IMR-90 (cell line): ENCODE results near the gene POLR1A. TPM values are rescaled to one million over a fixed set of nuclear protein-coding genes. Genes with fewer than 3 reads are reported as not detected.

Experiments
- ATAC-seq: fragments of 200-7000 bp; cut with Tn5 transposase; 2 replicates; pipeline ENCODE4 v1.9.1; 2020; ENCODE audit warnings: low read depth, mild to moderate bottlenecking, moderate library complexity
- BruUV-seq: library from RNA; stranded (reverse); fragments of 400-500 nt; replicated peaks from 2 replicates; lab custom pipeline; 2021; lab: Mats Ljungman, UMichigan
- CTCF ChIA-PET: fragments of 300-600 bp; formaldehyde crosslinking; extraction: SDS; loops from one replicate; lab custom pipeline; 2021; ENCODE audit warnings: antibody characterized with exemption; lab: Yijun Ruan, JAX
- POLR2A ChIA-PET: fragments of 300-600 bp; sonication (Branson Sonifier 250); formaldehyde crosslinking; loops from one replicate; lab custom pipeline; 2022; ENCODE audit warnings: antibody characterized with exemption; ENCODE audit not compliant: unreplicated experiment; lab: Charles Lee
- DNase-seq: peaks from one replicate; pipeline ENCODE4 v3.0.0; 2013
- H2AFZ ChIP-seq: replicated peaks from 2 replicates; pipeline ENCODE3; 2013; ENCODE audit warnings: low read length, mild to moderate bottlenecking; ENCODE audit not compliant: poor library complexity
- H2AK5ac ChIP-seq: 2 replicates; pipeline ENCODE4 v1.6.1; 2013; ENCODE audit warnings: low read depth, low read length, inconsistent platforms
- H2AK9ac ChIP-seq: replicated peaks from 2 replicates; pipeline ENCODE3; 2013; ENCODE audit warnings: mild to moderate bottlenecking, low read depth, low read length, moderate library complexity; ENCODE audit not compliant: poor library complexity
- H2BK120ac ChIP-seq: 2 replicates; pipeline ENCODE4 v1.6.1; 2013; ENCODE audit warnings: low read depth, low read length, inconsistent platforms
- H2BK15ac ChIP-seq: 3 replicates; pipeline ENCODE4 v1.6.1; 2013; ENCODE audit warnings: low read depth, low read length, inconsistent platforms
- H2BK20ac ChIP-seq: 2 replicates; pipeline ENCODE4 v1.6.1; 2013; ENCODE audit warnings: low read depth, mild to moderate bottlenecking, inconsistent platforms, low read length, moderate library complexity
- H2BK5ac ChIP-seq: 2 replicates; pipeline ENCODE4 v1.6.1; 2013; ENCODE audit warnings: mild to moderate bottlenecking, low read depth, low read length, inconsistent platforms; ENCODE audit not compliant: poor library complexity, severe bottlenecking
- H3K14ac ChIP-seq: replicated peaks from 2 replicates; pipeline ENCODE4 v1.6.1; 2013; ENCODE audit warnings: low read depth, low read length, inconsistent platforms
- H3K18ac ChIP-seq: 2 replicates; pipeline ENCODE4 v1.6.1; 2013; ENCODE audit warnings: low read depth, low read length, control low read depth
- H3K23ac ChIP-seq: 2 replicates; pipeline ENCODE4 v1.6.1; 2013; ENCODE audit warnings: low read depth, low read length, inconsistent platforms
- H3K27ac ChIP-seq: 2 replicates; pipeline ENCODE4 v1.5.1; 2013; ENCODE audit warnings: mild to moderate bottlenecking, control low read depth, low read length; ENCODE audit not compliant: insufficient read depth
- H3K27me3 ChIP-seq: 2 replicates; pipeline ENCODE4 v1.6.1; 2013; ENCODE audit warnings: low read length; ENCODE audit not compliant: control insufficient read depth, insufficient read depth
- H3K36me3 ChIP-seq: 2 replicates; pipeline ENCODE4 v1.6.1; 2013; ENCODE audit warnings: low read length, mixed read lengths; ENCODE audit not compliant: control insufficient read depth, insufficient read depth
- H3K4ac ChIP-seq: 2 replicates; pipeline ENCODE4 v1.6.1; 2013; ENCODE audit warnings: low read depth, low read length, inconsistent platforms
- H3K4me1 ChIP-seq: 2 replicates; pipeline ENCODE4 v1.6.1; 2013; ENCODE audit warnings: low read length, mixed read lengths; ENCODE audit not compliant: control insufficient read depth, insufficient read depth
- H3K4me2 ChIP-seq: 2 replicates; pipeline ENCODE4 v1.6.1; 2013; ENCODE audit warnings: low read depth, mild to moderate bottlenecking, control low read depth, low read length, moderate library complexity
- H3K4me3 ChIP-seq: 2 replicates; pipeline ENCODE4 v1.5.1; 2013; ENCODE audit warnings: low read depth, mild to moderate bottlenecking, control low read depth, low read length, moderate library complexity; ENCODE audit not compliant: insufficient read depth
- H3K56ac ChIP-seq: 2 replicates; pipeline ENCODE4 v1.6.1; 2013; ENCODE audit warnings: low read length, inconsistent platforms; ENCODE audit not compliant: insufficient read depth; ENCODE audit errors: extremely low read depth
- H3K79me1 ChIP-seq, 2 experiments: 2 replicates each; pipeline ENCODE4 v1.6.1; 2013; ENCODE audit warnings: low read length in 2 of 2, inconsistent platforms in 1 of 2, low read depth in 1 of 2
- H3K9ac ChIP-seq: 2 replicates; pipeline ENCODE4 v1.6.1; 2013; ENCODE audit warnings: low read depth, low read length, control low read depth
- H3K9me1 ChIP-seq: 2 replicates; pipeline ENCODE4 v1.6.1; 2013; ENCODE audit warnings: low read length, inconsistent platforms; ENCODE audit not compliant: insufficient read depth
- H3K9me3 ChIP-seq: 2 replicates; pipeline ENCODE4 v1.6.1; 2013; ENCODE audit warnings: low read length; ENCODE audit not compliant: control insufficient read depth, insufficient read depth
- H4K20me1 ChIP-seq: 2 replicates; pipeline ENCODE4 v1.6.1; 2013; ENCODE audit warnings: low read length, inconsistent platforms; ENCODE audit not compliant: insufficient read depth
- H4K5ac ChIP-seq: 2 replicates; pipeline ENCODE4 v1.6.1; 2013; ENCODE audit warnings: mild to moderate bottlenecking, low read depth, low read length, control low read depth
- H4K8ac ChIP-seq, 2 experiments: 2 replicates each; pipeline ENCODE4 v1.6.1; 2013; ENCODE audit warnings: low read depth in 2 of 2, low read length in 2 of 2, control low read depth in 1 of 2, inconsistent platforms in 1 of 2
- H4K91ac ChIP-seq: 2 replicates; pipeline ENCODE4 v1.6.1; 2013; ENCODE audit warnings: low read depth, low read length, inconsistent platforms; ENCODE audit not compliant: insufficient read depth
- NFE2L2 ChIP-seq: fragments of 150-350 bp; IDR thresholded peaks from 2 replicates; pipeline ENCODE4 v1.6.1; 2016; ENCODE audit warnings: low read depth, mild to moderate bottlenecking, low read length
- RAD21 ChIP-seq: IDR thresholded peaks from 2 replicates; pipeline ENCODE4 v1.6.1; 2012; ENCODE audit warnings: low read length, improper control_type of control experiment
- WGBS, 2 experiments: methylation state at CpG; one replicate each; pipeline versions ENCODE4 v1.1.5 to v1.1.7; 2013; ENCODE audit warnings: missing lambda C conversion rate in 2 of 2; ENCODE audit not compliant: insufficient read length in 1 of 2; ENCODE audit errors: extremely low coverage in 2 of 2; 5-methylcytosine and 5-hydroxymethylcytosine counted together
- dilution Hi-C: fragments of 300-500 bp; cut with HindIII; formaldehyde crosslinking; loops from one replicate; pipeline ENCODE4 v1.14.3; 2018; ENCODE audit warnings: low sequenced_read_pairs; ENCODE audit not compliant: unreplicated experiment
- in situ Hi-C: fragments of 300-500 bp; cut with MboI; formaldehyde crosslinking; loops from 3 replicates; pipeline ENCODE4 v1.14.3; 2019; ENCODE audit warnings: low sequenced_read_pairs, inconsistent platforms, mixed read lengths
- intact Hi-C: fragments of 100-400 bp; cut with micrococcal nuclease; formaldehyde crosslinking; loops from 2 replicates; pipeline ENCODE4 v1.10.0; 2022
- polyA plus RNA-seq, 3 experiments: library from polyadenylated mRNA; depleted of rRNA; stranded (reverse); fragments of >200 nt; gene quantifications; 2 replicates each; pipeline ENCODE4 v1.2.3, GENCODE V29; 2012; ENCODE audit warnings: low replicate concordance in 1 of 3
- total RNA-seq: library from RNA; depleted of rRNA; stranded (reverse); fragments of >200 nt; gene quantifications from 2 replicates; pipeline ENCODE4 v1.2.3, GENCODE V29; 2012

The POLR1A gene
- total and polyA plus RNA-seq, 2 of the 4 experiments (the other 2 are of a cell fraction): 7.6 to 27.4 TPM

DNA sequence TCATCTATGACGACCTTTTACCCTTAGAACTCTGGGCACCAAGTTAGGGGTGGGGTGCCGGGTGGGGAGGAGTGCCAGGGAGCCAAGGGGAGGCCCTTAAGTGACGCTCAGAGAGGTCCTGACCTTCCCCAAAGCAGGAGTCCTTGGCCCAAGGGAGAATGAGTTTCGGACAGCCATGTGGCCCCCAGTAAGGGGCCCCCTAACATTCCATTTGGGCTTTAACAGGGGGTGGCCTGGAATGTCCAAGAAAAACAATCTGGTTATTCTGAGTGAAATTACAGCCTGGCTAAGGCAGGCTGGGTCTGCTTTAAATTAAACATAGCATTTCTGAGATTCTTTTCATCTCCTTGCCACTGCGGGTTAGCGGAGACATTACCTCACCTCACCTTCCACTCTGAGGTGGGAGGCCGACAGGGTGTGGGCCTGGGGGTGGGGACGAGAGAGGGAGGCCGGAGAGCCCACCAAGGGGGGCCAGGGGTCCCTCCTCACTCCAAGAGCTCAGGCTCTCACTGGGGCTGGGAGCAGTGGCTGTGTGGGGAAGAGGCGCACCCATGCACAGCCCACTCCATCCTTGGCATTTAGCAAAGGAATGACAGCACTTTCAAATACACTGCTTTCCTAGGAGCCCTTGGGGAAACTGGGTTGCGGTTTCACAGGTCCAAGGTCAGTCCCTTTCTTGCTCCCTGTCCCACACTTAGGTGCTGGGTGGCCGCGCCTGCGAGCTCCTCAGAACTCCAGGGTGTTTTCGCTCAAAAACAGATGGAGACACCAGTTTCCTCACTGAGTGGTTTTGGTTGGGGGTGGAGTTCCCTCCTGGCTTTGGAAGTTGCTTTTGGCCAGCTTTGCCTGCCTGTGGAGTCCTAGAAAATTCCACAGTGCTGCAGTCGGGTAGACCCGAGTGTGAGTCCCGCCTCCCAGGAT, 107.4 kb downstream of the POLR1A start:
- peak; percentile 56 for DNase-seq
- peak overlapping the region; percentile 99 for H2BK120ac ChIP-seq
- H3K18ac ChIP-seq: peak overlapping the region; percentile 67
- H3K27me3 ChIP-seq: no peaks in the 10 kb centered on the region
- H3K79me1 ChIP-seq: no peaks in the 10 kb centered on the region
- H4K91ac ChIP-seq: peak overlapping the region; percentile 97
- peak overlapping the region; percentile 94 for H3K23ac ChIP-seq
- no peak overlapping the region for H3K4me3 ChIP-seq
- H3K9me3 ChIP-seq: no peaks in the 10 kb centered on the region
- peak overlapping the region; percentile 59 for H2AK9ac ChIP-seq
- peak overlapping the region; percentile 94 for H2AK5ac ChIP-seq
- H3K36me3 ChIP-seq: no peaks in the 10 kb centered on the region
- no TSS peak for BruUV-seq
- peak overlapping the region; percentile 30; the same call in 1 of the 2 replicates for H3K9ac ChIP-seq
- peak overlapping the region; percentile 70 for H2AFZ ChIP-seq
- H3K14ac ChIP-seq: peak overlapping the region; percentile 95
- ATAC-seq: peak; percentile 77
- H3K4me2 ChIP-seq: peak overlapping the region; percentile 21
- H3K56ac ChIP-seq: peak overlapping the region; percentile 86; the same call in 1 of the 2 replicates
- H4K5ac ChIP-seq: peak overlapping the region; percentile 83
- intact Hi-C loops (loop anchor here (2.0 kb wide), 2 partner anchors 38 to 110 kb away; partner anchors contain the start of gene ST3GAL5), in situ Hi-C loops (no loop called here), dilution Hi-C loops (no loop called here)
- POLR2A ChIA-PET: interaction anchor here (0.6 kb wide), 1 partner anchor 629 kb away, joined by 12 read pairs; no protein-coding TSS in a partner anchor
- peak overlapping the region; percentile 97; the same call in 2 of the 3 replicates for H2BK15ac ChIP-seq
- no peaks in the 10 kb centered on the region for H4K20me1 ChIP-seq
- CTCF ChIA-PET: no interaction called here
- H4K8ac ChIP-seq: peak overlapping the region; percentile 92 to 96
- peak overlapping the region; percentile 84 for H2BK5ac ChIP-seq
- H3K4me1 ChIP-seq: peaks cover 32% of the 10 kb centered on the region
- peak overlapping the region; percentile 93 for H3K27ac ChIP-seq
- H3K9me1 ChIP-seq: peaks cover 40% of the 10 kb centered on the region
- WGBS, 2 experiments: 88% methylated on average over 1 of the region's 18 CpGs; no CpG with 5 or more reads in 1 of the 2 experiments
- peak overlapping the region; percentile 97 for H3K4ac ChIP-seq
- H2BK20ac ChIP-seq: peak overlapping the region; percentile 99
- TF ChIP-seq NFE2L2: no peak
- TF ChIP-seq RAD21: no peak
